H9 (cell line): ENCODE results near the gene SPOCK3. TPM values are rescaled to one million over a fixed set of nuclear protein-coding genes. Genes with fewer than 3 reads are reported as not detected.

ENCODE experiments used
- DNase-seq: peaks from one replicate; pipeline ENCODE4 v3.0.0-alpha.2; 2017
- H2AFZ ChIP-seq: one replicate; pipeline ENCODE4 v1.6.1; 2013; ENCODE audit warnings: mild to moderate bottlenecking, low read length, control low read depth, moderate library complexity
- H2AK5ac ChIP-seq: 2 replicates; pipeline ENCODE4 v1.6.1; 2013; ENCODE audit warnings: low read length, control low read depth, mixed read lengths; ENCODE audit not compliant: insufficient read length
- H2BK120ac ChIP-seq: one replicate; pipeline ENCODE4 v1.6.1; 2013; ENCODE audit warnings: low read depth, mild to moderate bottlenecking, low read length, control low read depth, inconsistent platforms; ENCODE audit not compliant: poor library complexity, severe bottlenecking
- H2BK12ac ChIP-seq: 2 replicates; pipeline ENCODE4 v1.6.1; 2013; ENCODE audit warnings: low read length, control low read depth, mixed read lengths, low read depth; ENCODE audit not compliant: insufficient read length
- H2BK15ac ChIP-seq: 2 replicates; pipeline ENCODE4 v1.6.1; 2013; ENCODE audit warnings: low read depth, low read length, control low read depth
- H2BK20ac ChIP-seq: one replicate; pipeline ENCODE4 v1.6.1; 2013; ENCODE audit warnings: low read depth, mild to moderate bottlenecking, low read length, control low read depth, inconsistent platforms; ENCODE audit not compliant: poor library complexity, severe bottlenecking
- H2BK5ac ChIP-seq: 2 replicates; pipeline ENCODE4 v1.6.1; 2013; ENCODE audit warnings: low read length, control low read depth, mixed read lengths; ENCODE audit not compliant: insufficient read length
- H3K14ac ChIP-seq: 2 replicates; pipeline ENCODE4 v1.6.1; 2013; ENCODE audit warnings: low read length, control low read depth; ENCODE audit not compliant: insufficient read depth
- H3K18ac ChIP-seq: 2 replicates; pipeline ENCODE4 v1.6.1; 2013; ENCODE audit warnings: low read depth, mild to moderate bottlenecking, mixed read lengths, low read length, control low read depth; ENCODE audit not compliant: insufficient read length
- H3K23ac ChIP-seq: 2 replicates; pipeline ENCODE4 v1.6.1; 2013; ENCODE audit warnings: low read length, control low read depth, mixed read lengths, low read depth; ENCODE audit not compliant: insufficient read length
- H3K23me2 ChIP-seq: 2 replicates; pipeline ENCODE4 v1.6.1; 2013; ENCODE audit warnings: low read depth, mild to moderate bottlenecking, mixed read lengths, low read length, control low read depth; ENCODE audit not compliant: insufficient read length, poor library complexity, severe bottlenecking
- H3K27ac ChIP-seq: 2 replicates; pipeline ENCODE4 v1.5.1; 2013; ENCODE audit warnings: low read length, control low read depth, mixed read lengths, low read depth; ENCODE audit not compliant: insufficient read length
- H3K27me3 ChIP-seq: 2 replicates; pipeline ENCODE4 v1.6.1; 2013; ENCODE audit warnings: low read length, control low read depth, inconsistent platforms; ENCODE audit not compliant: insufficient read depth
- H3K4ac ChIP-seq: 2 replicates; pipeline ENCODE4 v1.6.1; 2013; ENCODE audit warnings: low read depth, mild to moderate bottlenecking, control low read depth, inconsistent platforms, low read length, moderate library complexity
- H3K4me1 ChIP-seq: 2 replicates; pipeline ENCODE4 v1.6.1; 2013; ENCODE audit warnings: low read length, control low read depth, inconsistent platforms; ENCODE audit not compliant: insufficient read depth
- H3K4me2 ChIP-seq: 2 replicates; pipeline ENCODE4 v1.6.1; 2013; ENCODE audit warnings: low read length, control low read depth, mixed read lengths; ENCODE audit not compliant: insufficient read length, insufficient read depth
- H3K56ac ChIP-seq: 2 replicates; pipeline ENCODE4 v1.6.1; 2013; ENCODE audit warnings: low read depth, mild to moderate bottlenecking, mixed read lengths, low read length, control low read depth; ENCODE audit not compliant: insufficient read length
- H3K79me1 ChIP-seq: 2 replicates; pipeline ENCODE4 v1.6.1; 2013; ENCODE audit warnings: low read depth, mild to moderate bottlenecking, moderate library complexity, low read length, control low read depth, inconsistent platforms; ENCODE audit not compliant: insufficient read depth, poor library complexity, severe bottlenecking
- H3K79me2 ChIP-seq: 2 replicates; pipeline ENCODE4 v1.6.1; 2013; ENCODE audit warnings: low read length, control low read depth, inconsistent platforms; ENCODE audit not compliant: insufficient read depth
- H3K9ac ChIP-seq: 2 replicates; pipeline ENCODE4 v1.6.1; 2013; ENCODE audit warnings: low read length, control low read depth, mixed read lengths; ENCODE audit not compliant: insufficient read length; ENCODE audit errors: extremely low read depth
- H3K9me3 ChIP-seq: one replicate; pipeline ENCODE4 v1.6.1; 2013; ENCODE audit warnings: low read depth, low read length, inconsistent platforms; ENCODE audit not compliant: control insufficient read depth
- H3T11ph ChIP-seq: one replicate; pipeline ENCODE4 v1.6.1; 2013; ENCODE audit warnings: mild to moderate bottlenecking, low read length, control low read depth, inconsistent platforms
- H4K20me1 ChIP-seq: one replicate; pipeline ENCODE4 v1.6.1; 2013; ENCODE audit not compliant: control insufficient read depth, insufficient read length, insufficient read depth
- H4K5ac ChIP-seq: 2 replicates; pipeline ENCODE4 v1.6.1; 2013; ENCODE audit warnings: low read depth, mild to moderate bottlenecking, mixed read lengths, low read length, control low read depth; ENCODE audit not compliant: insufficient read length
- H4K8ac ChIP-seq: replicated peaks from 2 replicates; pipeline ENCODE4 v1.6.1; 2013; ENCODE audit warnings: low read length, control low read depth, mixed read lengths, low read depth; ENCODE audit not compliant: insufficient read length
- H4K91ac ChIP-seq: 2 replicates; pipeline ENCODE4 v1.6.1; 2013; ENCODE audit warnings: low read depth, mild to moderate bottlenecking, moderate library complexity, mixed read lengths, low read length, control low read depth; ENCODE audit not compliant: insufficient read length
- H3K27ac Mint-ChIP-seq, 3 experiments: 2 replicates in 2 of 3; 3 replicates in 1 of 3; pipeline ENCODE4 v1.8.0; 2020 to 2021; ENCODE audit warnings: mixed read lengths in 3 of 3, mild to moderate bottlenecking in 1 of 3, moderate library complexity in 1 of 3
- H3K27me3 Mint-ChIP-seq: 2 replicates; pipeline ENCODE4 v1.8.0; 2021; ENCODE audit warnings: low read depth, mild to moderate bottlenecking, moderate library complexity, mixed read lengths
- H3K36me3 Mint-ChIP-seq, 3 experiments: 2 replicates in 2 of 3; 3 replicates in 1 of 3; pipeline ENCODE4 v1.8.0; 2020 to 2021; ENCODE audit warnings: low read depth in 3 of 3, mixed read lengths in 3 of 3; ENCODE audit not compliant: insufficient read depth in 1 of 3
- H3K4me1 Mint-ChIP-seq, 2 experiments: 2 replicates each; pipeline ENCODE4 v1.8.0; 2020; ENCODE audit warnings: mixed read lengths in 2 of 2
- H3K4me3 Mint-ChIP-seq, 2 experiments: 2 replicates in 1 of 2; 3 replicates in 1 of 2; pipeline ENCODE4 v1.8.0; 2020 to 2021; ENCODE audit warnings: mild to moderate bottlenecking in 2 of 2, mixed read lengths in 2 of 2, moderate library complexity in 1 of 2
- H3K9me3 Mint-ChIP-seq, 2 experiments: 2 replicates in 1 of 2; 3 replicates in 1 of 2; pipeline ENCODE4 v1.8.0; 2020; ENCODE audit warnings: mild to moderate bottlenecking in 2 of 2, mixed read lengths in 2 of 2, moderate library complexity in 1 of 2
- CTCF ChIP-seq: fragments of 200-600 bp; sonication (generic); conservative IDR thresholded peaks from 3 replicates; pipeline ENCODE4 v1.8.0; 2021; ENCODE audit warnings: antibody characterized with exemption, mild to moderate bottlenecking
- WGBS: extraction: QIAGEN DNeasy Blood & Tissue Kit; methylation state at CpG from one replicate; pipeline ENCODE4 v1.1.7; 2013; ENCODE audit warnings: missing lambda C conversion rate, low lambda C conversion rate, mixed read lengths; ENCODE audit not compliant: insufficient read length; ENCODE audit errors: extremely low coverage; 5-methylcytosine and 5-hydroxymethylcytosine counted together
- total RNA-seq: library from RNA; stranded (reverse); gene quantifications from 2 replicates; pipeline ENCODE4 v1.2.1, GENCODE V29; 2021

Gene SPOCK3
- total RNA-seq, 1 experiment from 2014 or later = 0.28 TPM

GRCh38 chr4:167111622-167112021, 122.7 kb downstream of the SPOCK3 start:
- Histone ChIP-seq H3K4me2 (no peak overlapping the region), H3K79me2 (no peaks in the 10 kb centered on the region), H4K91ac (no peak overlapping the region), H3K4ac (no peak overlapping the region), H3K27me3 (no peaks in the 10 kb centered on the region), H4K20me1 (no peaks in the 10 kb centered on the region), H3K27ac (no peak overlapping the region), H2BK5ac (no peak overlapping the region), H3K9me3 (no peaks in the 10 kb centered on the region), H3K56ac (no peak overlapping the region), H3K23ac (no peak overlapping the region), H2BK120ac (no peak overlapping the region), H3K18ac (no peak overlapping the region), H2BK20ac (no peak overlapping the region), H3K4me1 (no peaks in the 10 kb centered on the region), H2BK15ac (no peak overlapping the region), H3T11ph (no peak overlapping the region), H2AK5ac (no peak overlapping the region), H2BK12ac (no peak overlapping the region), H3K79me1 (no peaks in the 10 kb centered on the region), H4K5ac (no peak overlapping the region), H3K9ac (no peak overlapping the region), H3K14ac (no peak overlapping the region), H3K23me2 (no peaks in the 10 kb centered on the region), H2AFZ (no peak overlapping the region), H4K8ac (no peak overlapping the region)
- WGBS = no CpG with 5 or more reads among the region's 1 CpG
- no peak overlapping the region for H3K27ac Mint-ChIP-seq
- DNase-seq = no peak
- no peaks in the 10 kb centered on the region for H3K4me1 Mint-ChIP-seq
- no peaks in the 10 kb centered on the region for H3K36me3 Mint-ChIP-seq
- H3K27me3 Mint-ChIP-seq = no peaks in the 10 kb centered on the region
- no peak for TF ChIP-seq CTCF
- H3K9me3 Mint-ChIP-seq = peaks cover 0 to 3% of the 10 kb centered on the region in 2 experiments; a peak in 2 of 5 replicates
- H3K4me3 Mint-ChIP-seq = no peak overlapping the region
